Measurements from ENCODE around the gene GNPTG. TPM values are rescaled to one million over a fixed set of nuclear protein-coding genes. Genes with fewer than 3 reads are reported as not detected.

The GNPTG gene
- total and polyA plus RNA-seq, 4 donors: 33.7 to 74.1 (median 50.2) TPM

DNA sequence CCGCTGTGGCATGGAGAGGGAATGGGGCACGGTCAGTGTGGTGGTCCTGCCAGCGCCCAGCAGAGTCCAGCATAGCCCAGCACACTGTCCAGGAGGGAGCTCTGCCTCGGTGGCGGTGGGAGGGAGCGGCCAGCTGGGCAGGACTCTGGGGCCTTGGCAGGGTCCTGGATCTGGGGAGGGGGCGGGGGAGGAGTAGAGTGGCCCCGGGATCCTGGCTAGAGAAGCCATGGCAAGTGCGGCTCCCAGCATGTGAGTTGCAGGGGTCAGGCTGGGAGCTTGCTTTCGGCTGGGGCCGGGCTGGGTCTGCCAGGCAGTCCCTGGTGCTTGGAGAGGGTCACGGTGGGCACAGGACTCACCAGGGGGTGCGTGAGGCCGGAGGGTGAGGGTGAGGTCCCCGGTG, 3.9 kb downstream of the GNPTG start:
- ATAC-seq (ENCODE audit: low FRiP score): no peak
- no peak for DNase-seq
- no peak overlapping the region for H3K4me3 ChIP-seq (ENCODE audit: low read length in 2 of 2)

GRCh38 chr16:1356061-1356900, 4.5 kb downstream of the GNPTG start:
- Histone ChIP-seq H3K27ac (ENCODE audit: low read depth in 1 of 2, low read length in 2 of 2) (no peak overlapping the region), H3K4me3 (ENCODE audit: low read length in 2 of 2) (no peak overlapping the region), H3K27me3 (ENCODE audit: control insufficient read depth in 1 of 2, insufficient read depth in 2 of 2, low read length in 1 of 2) (no peaks in the 10 kb centered on the region), H3K4me1 (ENCODE audit: control insufficient read depth in 1 of 2, insufficient read depth in 2 of 2, low read length in 2 of 2) (no peaks in the 10 kb centered on the region), H3K9me3 (ENCODE audit: control insufficient read depth, low read length) (no peaks in the 10 kb centered on the region), H3K36me3 (ENCODE audit: control insufficient read depth in 1 of 2, insufficient read depth in 2 of 2, low read length in 1 of 2) (no peaks in the 10 kb centered on the region)
- no peak for ATAC-seq (ENCODE audit: low FRiP score)
- WGBS, 2 donors: 79 to 80% methylated on average over 30 to 33 of the region's 33 CpGs
- no peak for DNase-seq
- intact Hi-C loops (cut with DNase I): no loop called here

More for the DNA sequence above, 3.9 kb downstream of the GNPTG start:
- intact Hi-C loops (cut with DNase I): no loop called here
- 77 to 82% methylated on average over 15 of the region's 15 CpGs for WGBS, 2 donors
- Histone ChIP-seq H3K27ac (ENCODE audit: low read depth in 1 of 2, low read length in 2 of 2) (no peak overlapping the region), H3K36me3 (ENCODE audit: control insufficient read depth in 1 of 2, insufficient read depth in 2 of 2, low read length in 1 of 2) (no peaks in the 10 kb centered on the region), H3K27me3 (ENCODE audit: control insufficient read depth in 1 of 2, insufficient read depth in 2 of 2, low read length in 1 of 2) (no peaks in the 10 kb centered on the region), H3K9me3 (ENCODE audit: control insufficient read depth, low read length) (no peaks in the 10 kb centered on the region), H3K4me1 (ENCODE audit: control insufficient read depth in 1 of 2, insufficient read depth in 2 of 2, low read length in 2 of 2) (no peaks in the 10 kb centered on the region)

DNA sequence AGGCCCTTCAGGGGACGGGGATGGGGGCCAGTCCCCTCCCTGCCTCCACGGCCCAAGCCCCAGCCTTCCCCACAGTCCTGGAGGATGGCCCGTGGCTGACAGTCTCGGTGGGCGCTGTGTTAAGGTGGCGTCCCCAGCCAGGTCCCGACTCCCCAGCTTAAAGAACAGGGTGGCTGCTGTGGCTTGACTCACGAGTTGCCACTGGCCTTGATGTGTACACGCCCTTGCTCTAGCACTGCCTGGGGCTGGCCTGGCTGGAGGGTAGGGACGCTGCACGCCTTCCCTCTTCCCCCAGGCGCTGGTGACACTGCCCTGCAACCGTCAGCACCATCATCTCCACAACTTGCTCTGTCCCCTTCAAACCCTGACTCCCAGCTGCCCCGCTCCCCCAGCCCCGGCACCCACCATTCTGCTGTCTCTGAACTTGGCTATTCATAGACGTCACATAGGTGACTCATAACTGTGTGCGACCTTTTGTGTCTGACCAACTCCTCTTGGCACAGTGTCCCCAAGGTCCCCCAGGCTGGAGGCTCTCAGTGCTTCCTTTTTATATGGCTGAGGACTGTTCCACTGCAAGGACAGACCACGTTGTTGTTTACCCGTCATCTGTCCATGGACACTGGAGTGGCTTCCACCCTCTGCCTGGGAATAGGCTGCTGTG, 6.3 kb downstream of the GNPTG start:
- peaks cover 0 to 2% of the 10 kb centered on the region in 2 donors for H3K36me3 ChIP-seq (ENCODE audit: control insufficient read depth in 1 of 2, insufficient read depth in 2 of 2, low read length in 1 of 2)
- no peaks in the 10 kb centered on the region for H3K27me3 ChIP-seq (ENCODE audit: control insufficient read depth in 1 of 2, insufficient read depth in 2 of 2, low read length in 1 of 2)
- intact Hi-C loops (cut with DNase I): no loop called here
- 81 to 83% methylated on average over 19 of the region's 19 CpGs for WGBS, 2 donors
- ATAC-seq (ENCODE audit: low FRiP score): peak; percentile 3
- DNase-seq: no peak
- no peak overlapping the region for H3K27ac ChIP-seq (ENCODE audit: low read depth in 1 of 2, low read length in 2 of 2)
- H3K4me3 ChIP-seq (ENCODE audit: low read length in 2 of 2): no peak overlapping the region
- H3K4me1 ChIP-seq (ENCODE audit: control insufficient read depth in 1 of 2, insufficient read depth in 2 of 2, low read length in 2 of 2): no peaks in the 10 kb centered on the region
- H3K9me3 ChIP-seq (ENCODE audit: control insufficient read depth, low read length): no peaks in the 10 kb centered on the region

DNA sequence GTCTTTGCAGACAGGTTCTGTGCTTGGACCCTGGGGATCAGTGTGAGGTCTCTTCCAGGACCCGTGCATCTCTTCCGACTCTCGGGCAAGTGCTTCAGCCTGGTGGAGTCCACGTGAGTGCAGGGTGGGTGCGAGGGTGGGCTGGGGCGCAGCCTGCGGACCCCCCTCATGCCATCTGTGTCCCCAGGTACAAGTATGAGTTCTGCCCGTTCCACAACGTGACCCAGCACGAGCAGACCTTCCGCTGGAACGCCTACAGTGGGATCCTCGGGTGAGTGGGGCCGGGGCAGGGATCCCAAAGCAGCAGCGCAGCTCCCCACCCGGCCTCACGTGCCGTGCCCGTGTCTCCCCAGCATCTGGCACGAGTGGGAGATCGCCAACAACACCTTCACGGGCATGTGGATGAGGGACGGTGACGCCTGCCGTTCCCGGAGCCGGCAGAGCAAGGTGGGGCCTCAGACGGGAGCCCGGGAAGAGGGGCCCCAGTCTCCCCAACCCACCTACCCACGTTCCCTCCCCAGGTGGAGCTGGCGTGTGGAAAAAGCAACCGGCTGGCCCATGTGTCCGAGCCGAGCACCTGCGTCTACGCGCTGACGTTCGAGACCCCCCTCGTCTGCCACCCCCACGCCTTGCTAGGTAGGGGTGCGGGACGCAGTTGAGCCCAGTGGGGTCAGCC, 10.1 kb downstream of the GNPTG start:
- ATAC-seq (ENCODE audit: low FRiP score) (no peak), DNase-seq (no peak)
- H3K27ac ChIP-seq (ENCODE audit: low read depth in 1 of 2, low read length in 2 of 2): no peak overlapping the region
- H3K9me3 ChIP-seq (ENCODE audit: control insufficient read depth, low read length): no peaks in the 10 kb centered on the region
- H3K4me1 ChIP-seq (ENCODE audit: control insufficient read depth in 1 of 2, insufficient read depth in 2 of 2, low read length in 2 of 2): no peaks in the 10 kb centered on the region
- H3K27me3 ChIP-seq (ENCODE audit: control insufficient read depth in 1 of 2, insufficient read depth in 2 of 2, low read length in 1 of 2): no peaks in the 10 kb centered on the region
- H3K36me3 ChIP-seq (ENCODE audit: control insufficient read depth in 1 of 2, insufficient read depth in 2 of 2, low read length in 1 of 2): peaks cover 0 to 9% of the 10 kb centered on the region in 2 donors
- H3K4me3 ChIP-seq (ENCODE audit: low read length in 2 of 2): no peak overlapping the region
- intact Hi-C loops (cut with DNase I): no loop called here
- WGBS, 2 donors: 93 to 96% methylated on average over 42 to 43 of the region's 43 CpGs

DNA sequence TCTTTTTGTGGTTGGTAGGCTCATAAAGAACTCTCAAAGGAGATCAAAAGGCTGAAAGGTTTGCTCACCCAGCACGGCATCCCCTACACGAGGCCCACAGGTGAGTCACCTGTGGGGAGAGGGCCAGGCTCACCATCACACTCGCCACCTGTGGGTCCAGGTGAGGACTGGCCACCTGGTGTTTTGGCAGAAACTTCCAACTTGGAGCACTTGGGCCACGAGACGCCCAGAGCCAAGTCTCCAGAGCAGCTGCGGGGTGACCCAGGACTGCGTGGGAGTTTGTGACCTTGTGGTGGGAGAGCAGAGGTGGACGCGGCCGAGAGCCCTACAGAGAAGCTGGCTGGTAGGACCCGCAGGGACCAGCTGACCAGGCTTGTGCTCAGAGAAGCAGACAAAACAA, 11.1 kb downstream of the GNPTG start:
- H3K9me3 ChIP-seq (ENCODE audit: control insufficient read depth, low read length): no peaks in the 10 kb centered on the region
- no peak overlapping the region for H3K4me3 ChIP-seq (ENCODE audit: low read length in 2 of 2)
- peaks cover 0 to 9% of the 10 kb centered on the region in 2 donors for H3K36me3 ChIP-seq (ENCODE audit: control insufficient read depth in 1 of 2, insufficient read depth in 2 of 2, low read length in 1 of 2)
- H3K27ac ChIP-seq (ENCODE audit: low read depth in 1 of 2, low read length in 2 of 2): no peak overlapping the region
- H3K4me1 ChIP-seq (ENCODE audit: control insufficient read depth in 1 of 2, insufficient read depth in 2 of 2, low read length in 2 of 2): no peaks in the 10 kb centered on the region
- no peaks in the 10 kb centered on the region for H3K27me3 ChIP-seq (ENCODE audit: control insufficient read depth in 1 of 2, insufficient read depth in 2 of 2, low read length in 1 of 2)
- WGBS, 2 donors: 85 to 86% methylated on average over 11 of the region's 11 CpGs
- DNase-seq (no peak), ATAC-seq (ENCODE audit: low FRiP score) (no peak)
- intact Hi-C loops (cut with DNase I): no loop called here

DNA sequence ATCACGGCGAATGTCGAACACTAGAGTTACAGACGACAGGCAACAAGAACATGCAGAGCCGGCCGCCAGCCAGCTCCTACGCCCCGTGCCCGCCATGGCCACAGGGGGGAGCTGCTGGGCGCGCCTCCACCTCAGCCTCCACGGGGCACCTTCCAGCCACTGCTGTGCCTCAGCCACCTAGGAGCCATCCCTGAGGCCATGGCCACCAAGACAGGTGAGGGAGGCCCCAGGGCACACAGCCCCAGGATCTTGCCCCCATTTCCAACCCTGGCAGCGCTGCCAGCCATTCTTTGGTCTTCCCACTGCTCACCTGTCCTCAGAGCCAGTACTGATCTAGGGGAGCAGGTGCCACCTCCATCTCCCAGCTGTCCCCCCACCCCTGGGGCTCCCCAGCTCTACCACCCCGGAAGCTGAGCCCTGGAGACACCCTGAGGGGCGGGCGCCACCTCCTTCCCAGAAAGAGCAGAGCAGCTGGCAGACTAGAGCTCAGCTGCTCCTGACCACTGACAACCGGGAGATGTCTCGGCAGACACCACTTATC, 11.8 kb downstream of the GNPTG start:
- Histone ChIP-seq H3K4me1 (ENCODE audit: control insufficient read depth in 1 of 2, insufficient read depth in 2 of 2, low read length in 2 of 2) (no peaks in the 10 kb centered on the region), H3K27me3 (ENCODE audit: control insufficient read depth in 1 of 2, insufficient read depth in 2 of 2, low read length in 1 of 2) (no peaks in the 10 kb centered on the region), H3K36me3 (ENCODE audit: control insufficient read depth in 1 of 2, insufficient read depth in 2 of 2, low read length in 1 of 2) (peaks cover 0 to 9% of the 10 kb centered on the region in 2 donors), H3K4me3 (ENCODE audit: low read length in 2 of 2) (no peak overlapping the region), H3K27ac (ENCODE audit: low read depth in 1 of 2, low read length in 2 of 2) (no peak overlapping the region), H3K9me3 (ENCODE audit: control insufficient read depth, low read length) (no peaks in the 10 kb centered on the region)
- DNase-seq (no peak), ATAC-seq (ENCODE audit: low FRiP score) (peak; percentile 67)
- 54 to 55% methylated on average over 18 of the region's 18 CpGs for WGBS, 2 donors
- intact Hi-C loops (cut with DNase I): no loop called here

DNA sequence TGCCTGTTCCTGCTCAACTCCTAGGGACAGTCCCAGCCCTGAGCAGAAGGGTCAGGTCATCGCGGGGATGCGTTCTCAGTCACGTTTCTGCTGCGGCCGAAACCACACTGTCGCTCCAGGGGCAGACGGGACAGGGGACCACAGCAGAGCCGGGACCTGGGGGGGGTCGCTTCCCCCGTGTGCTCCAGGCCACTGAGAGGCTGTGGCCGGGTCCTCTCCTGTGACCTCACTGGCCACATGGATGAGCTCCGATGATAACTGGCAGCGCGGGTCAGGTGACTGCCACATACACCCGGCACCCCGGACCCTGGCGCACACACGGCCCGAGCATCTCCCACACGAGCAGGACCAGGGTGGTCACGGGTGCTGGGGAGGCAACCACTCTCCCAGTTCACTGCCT, 12.8 kb downstream of the GNPTG start:
- Histone ChIP-seq H3K4me1 (ENCODE audit: control insufficient read depth in 1 of 2, insufficient read depth in 2 of 2, low read length in 2 of 2) (no peaks in the 10 kb centered on the region), H3K9me3 (ENCODE audit: control insufficient read depth, low read length) (no peaks in the 10 kb centered on the region), H3K27me3 (ENCODE audit: control insufficient read depth in 1 of 2, insufficient read depth in 2 of 2, low read length in 1 of 2) (no peaks in the 10 kb centered on the region), H3K27ac (ENCODE audit: low read depth in 1 of 2, low read length in 2 of 2) (no peak overlapping the region), H3K4me3 (ENCODE audit: low read length in 2 of 2) (no peak overlapping the region), H3K36me3 (ENCODE audit: control insufficient read depth in 1 of 2, insufficient read depth in 2 of 2, low read length in 1 of 2) (peaks cover 0 to 9% of the 10 kb centered on the region in 2 donors)
- DNase-seq: no peak
- intact Hi-C loops (cut with DNase I): no loop called here
- 87 to 89% methylated on average over 22 of the region's 22 CpGs for WGBS, 2 donors
- no peak for ATAC-seq (ENCODE audit: low FRiP score)

DNA sequence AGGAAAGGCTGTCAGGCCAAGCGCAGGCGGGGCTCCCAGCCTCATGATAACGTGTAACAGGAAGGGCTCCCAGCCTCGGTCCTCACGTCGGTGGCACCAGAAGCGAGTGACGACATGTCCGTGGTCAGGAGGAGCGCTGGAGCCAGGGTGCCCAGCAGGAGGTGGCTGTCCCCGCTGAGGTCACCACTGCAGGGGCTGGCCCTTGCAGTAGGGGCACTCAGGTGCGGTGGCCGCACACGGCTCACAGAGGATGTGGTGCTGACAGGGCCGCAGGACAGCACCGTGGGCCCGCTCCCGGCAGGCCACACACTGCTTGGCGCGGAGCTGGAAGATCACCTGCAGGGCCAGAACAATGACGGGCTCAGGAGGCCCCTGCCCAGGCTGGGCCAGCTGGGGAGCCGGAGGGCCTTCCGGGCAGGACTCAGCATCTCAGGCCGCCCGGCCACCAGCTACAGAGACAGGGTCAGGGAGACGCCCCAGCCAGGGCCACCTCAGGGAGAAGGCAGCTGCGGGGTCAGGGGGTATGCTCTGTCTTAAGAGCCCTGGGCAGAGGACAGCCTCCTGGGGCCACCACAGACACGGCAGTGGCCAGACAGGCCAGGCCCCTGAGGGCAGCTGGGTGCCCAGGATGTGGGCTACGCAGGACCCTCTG, 14.5 kb downstream of the GNPTG start:
- Histone ChIP-seq H3K9me3 (ENCODE audit: control insufficient read depth, low read length) (no peaks in the 10 kb centered on the region), H3K4me3 (ENCODE audit: low read length in 2 of 2) (no peak overlapping the region), H3K27me3 (ENCODE audit: control insufficient read depth in 1 of 2, insufficient read depth in 2 of 2, low read length in 1 of 2) (no peaks in the 10 kb centered on the region), H3K4me1 (ENCODE audit: control insufficient read depth in 1 of 2, insufficient read depth in 2 of 2, low read length in 2 of 2) (no peaks in the 10 kb centered on the region), H3K27ac (ENCODE audit: low read depth in 1 of 2, low read length in 2 of 2) (no peak overlapping the region), H3K36me3 (ENCODE audit: control insufficient read depth in 1 of 2, insufficient read depth in 2 of 2, low read length in 1 of 2) (peaks cover 0 to 12% of the 10 kb centered on the region in 2 donors)
- intact Hi-C loops (cut with DNase I): no loop called here
- WGBS, 2 donors: 90 to 91% methylated on average over 28 to 29 of the region's 29 CpGs
- ATAC-seq (ENCODE audit: low FRiP score): peak; percentile 31
- DNase-seq: peak in 1 of 2 donors; percentile 34

All from aorta (tissue), 5 donors.